HepG2 (cell line): Measurements from ENCODE around the gene SH3PXD2A. TPM values are rescaled to one million over a fixed set of nuclear protein-coding genes. Genes with fewer than 3 reads are reported as not detected.

Source experiments
- ATAC-seq: fragments of 200-7000 bp; cut with Tn5 transposase; 3 replicates; pipeline ENCODE4 v1.9.1; 2020; ENCODE audit warnings: mild to moderate bottlenecking, moderate library complexity
- BruUV-seq: library from RNA; stranded (reverse); fragments of 400-500 nt; replicated peaks from 2 replicates; lab custom pipeline; 2021; lab: Mats Ljungman, UMichigan
- CTCF ChIA-PET: fragments of 300-600 bp; formaldehyde crosslinking; extraction: SDS; loops from one replicate; lab custom pipeline; 2021; ENCODE audit warnings: low total read pairs, inconsistent platforms, low intra/inter-chr PET ratio; lab: Yijun Ruan, JAX
- POLR2A ChIA-PET: fragments of 350-600 bp; sonication (Branson Sonifier 250); formaldehyde crosslinking; loops from one replicate; lab custom pipeline; 2020; ENCODE audit warnings: antibody characterized with exemption, inconsistent platforms; lab: Yijun Ruan, JAX
- DNase-seq: peaks from one replicate; pipeline ENCODE4 v3.0.0-alpha.2; 2015; ENCODE audit warnings: low spot score
- FAIRE-seq: peaks from 3 replicates; lab custom pipeline; 2011; peaks lifted over from hg19 to GRCh38; lab: Jason Lieb, UNC
- H2AFZ ChIP-seq: one replicate; pipeline ENCODE4 v1.6.1; 2011; ENCODE audit warnings: low read length, inconsistent platforms
- H3K27ac ChIP-seq: fragments of 300-600 bp; 3 replicates; pipeline ENCODE4 v1.8.0; 2011; ENCODE audit warnings: mixed run types, mild to moderate bottlenecking, mixed read lengths, low read length, inconsistent platforms; ENCODE audit not compliant: insufficient read depth; ENCODE audit errors: extremely low read length
- H3K27me3 ChIP-seq, 2 experiments: fragments of 200-600 bp in 1 of 2; 2 replicates in 1 of 2; 3 replicates in 1 of 2; pipeline versions ENCODE4 v1.6.0 to v1.8.0; 2011; ENCODE audit warnings: low read length in 2 of 2, mild to moderate bottlenecking in 2 of 2, moderate library complexity in 2 of 2, inconsistent platforms in 1 of 2; ENCODE audit not compliant: insufficient read depth in 2 of 2, control insufficient read depth in 1 of 2
- H3K36me3 ChIP-seq, 2 experiments: fragments of 200-600 bp in 1 of 2; replicated peaks in 1 of 2; 2 replicates in 1 of 2; 3 replicates in 1 of 2; pipeline versions ENCODE4 v1.5.1 to v1.8.0; 2011; ENCODE audit warnings: low read length in 2 of 2, inconsistent platforms in 1 of 2; ENCODE audit not compliant: insufficient read depth in 2 of 2, control insufficient read depth in 1 of 2
- H3K4me1 ChIP-seq: 2 replicates; pipeline ENCODE4 v1.5.1; 2012; ENCODE audit warnings: low read length, inconsistent platforms; ENCODE audit not compliant: insufficient read depth
- H3K4me2 ChIP-seq: 2 replicates; pipeline ENCODE4 v1.6.0; 2011; ENCODE audit warnings: low read depth, low read length, inconsistent platforms
- H3K4me3 ChIP-seq, 3 experiments: fragments of 200-600 bp in 1 of 3; sonication (generic), shearing (Covaris generic) in 1 of 3; replicated peaks in 1 of 3; 2 replicates each; pipeline ENCODE4 v1.5.1; 2011 to 2016; ENCODE audit warnings: low read length in 3 of 3, inconsistent platforms in 2 of 3, low read depth in 2 of 3, mild to moderate bottlenecking in 2 of 3, control low read depth in 1 of 3, mixed read lengths in 1 of 3; ENCODE audit not compliant: insufficient read depth in 1 of 3
- H3K79me2 ChIP-seq: one replicate; pipeline ENCODE4 v1.6.1; 2011; ENCODE audit warnings: low read length, inconsistent platforms; ENCODE audit not compliant: insufficient read depth
- H3K9ac ChIP-seq: 2 replicates; pipeline ENCODE4 v1.6.0; 2011; ENCODE audit warnings: mild to moderate bottlenecking, low read depth, low read length, inconsistent platforms; ENCODE audit not compliant: insufficient read depth
- H3K9me3 ChIP-seq: 2 replicates; pipeline ENCODE4 v1.5.1; 2012; ENCODE audit warnings: mild to moderate bottlenecking, low read length
- H4K20me1 ChIP-seq: 2 replicates; pipeline ENCODE4 v1.6.0; 2011; ENCODE audit warnings: inconsistent platforms, mild to moderate bottlenecking, low read length, moderate library complexity; ENCODE audit not compliant: insufficient read depth
- ZNF121 ChIP-seq: sonication (generic); formaldehyde crosslinking; IDR thresholded peaks from 2 replicates; pipeline ENCODE4 v1.5.0; 2020; ENCODE audit warnings: mild to moderate bottlenecking, missing genetic modification reagents
- ZNF160 ChIP-seq: sonication (generic); formaldehyde crosslinking; IDR thresholded peaks from 2 replicates; pipeline ENCODE4 v1.8.0; 2022; ENCODE audit warnings: mild to moderate bottlenecking, inconsistent platforms, missing genetic modification reagents
- ZNF232 ChIP-seq: sonication (generic); formaldehyde crosslinking; IDR thresholded peaks from 2 replicates; pipeline ENCODE4 v1.4.0; 2020; ENCODE audit warnings: missing genetic modification reagents, borderline replicate concordance
- ZNF678 ChIP-seq: sonication (generic); formaldehyde crosslinking; IDR thresholded peaks from 2 replicates; pipeline ENCODE4 v1.4.0; 2020; ENCODE audit warnings: mild to moderate bottlenecking, missing genetic modification reagents
- WGBS: methylation state at CpG from one replicate; pipeline ENCODE4 v1.1.6; 2017; ENCODE audit warnings: low lambda C conversion rate; 5-methylcytosine and 5-hydroxymethylcytosine counted together
- in situ Hi-C: cut with HindIII; loops from 2 replicates; pipeline ENCODE4 v1.10.0; 2017; ENCODE audit warnings: low pct_unique_long_range_greater_than_20kb; ENCODE audit not compliant: extremely low pct_ligation_motif_present
- intact Hi-C: fragments of 100-400 bp; cut with micrococcal nuclease; formaldehyde crosslinking; loops from one replicate; pipeline ENCODE4 v1.10.0; 2022; ENCODE audit not compliant: unreplicated experiment
- polyA plus RNA-seq, 8 experiments: library from polyadenylated mRNA; depleted of rRNA in 3 of 8; stranded (reverse) in 7 of 8; unstranded in 1 of 8; fragments of >200 nt; fragmentation: Illumina TruSeq in 4 of 8; extraction: Trizol in 4 of 8; gene quantifications; 2 replicates each; pipeline versions ENCODE4 v1.2.1 to v1.2.3, GENCODE V29; 2011 to 2016; ENCODE audit warnings: low read depth in 4 of 8, missing spikeins in 1 of 8, mixed read lengths in 1 of 8; ENCODE audit not compliant: insufficient read depth in 1 of 8
- total RNA-seq, 5 experiments: library from RNA; depleted of rRNA; stranded (reverse); fragments of >200 nt; fragmentation: Illumina TruSeq; extraction: Trizol; gene quantifications; 2 replicates each; pipeline ENCODE4 v1.2.3, GENCODE V29; 2016; ENCODE audit warnings: low read depth in 1 of 5
- TF ChIP-seq, protein P1 (sequence below): sonication (generic); formaldehyde crosslinking; IDR thresholded peaks from 2 replicates; pipeline ENCODE4 v1.5.0; 2020; ENCODE audit warnings: mild to moderate bottlenecking, missing genetic modification reagents
- TF ChIP-seq, protein P2 (sequence below): sonication (generic); formaldehyde crosslinking; IDR thresholded peaks from 2 replicates; pipeline ENCODE4 v1.4.0; 2020; ENCODE audit warnings: missing genetic modification reagents
- TF ChIP-seq, protein P3 (sequence below): sonication (generic); formaldehyde crosslinking; IDR thresholded peaks from 2 replicates; pipeline ENCODE4 v1.4.0; 2020; ENCODE audit warnings: mild to moderate bottlenecking, missing genetic modification reagents

The SH3PXD2A gene
- total and polyA plus RNA-seq, 2 of the 13 experiments (the other 11 are each of a cell fraction or from before 2014, with no cell fraction given): 11.1 to 11.3 TPM

DNA sequence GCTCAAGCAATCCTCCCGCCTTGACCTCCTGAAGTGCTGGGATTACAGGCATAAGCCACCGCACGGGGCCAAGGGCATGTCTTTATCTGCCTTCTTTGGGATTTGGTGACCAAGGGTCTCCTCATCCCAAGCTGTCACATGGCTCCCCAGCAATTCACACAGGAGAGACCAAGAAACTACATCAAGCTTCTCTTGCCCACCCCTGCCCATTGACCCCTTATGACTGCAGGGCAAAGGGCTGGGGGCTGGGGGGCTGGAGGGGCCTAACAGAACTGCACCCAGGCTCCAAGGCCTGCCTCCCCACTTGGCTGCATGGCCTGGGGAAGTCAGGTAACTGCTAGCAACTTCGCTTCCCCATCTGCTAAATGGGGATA is 137.1 kb downstream of the SH3PXD2A start:
- H3K4me1 ChIP-seq: peaks cover 50% of the 10 kb centered on the region
- in situ Hi-C loops: loop anchor here (5.0 kb wide), 1 partner anchor 74 kb away; no protein-coding TSS in a partner anchor
- no peak for FAIRE-seq
- H3K79me2 ChIP-seq: no peaks in the 10 kb centered on the region
- BruUV-seq: no TSS peak
- H3K4me3 ChIP-seq: no peak overlapping the region
- H3K4me2 ChIP-seq: no peak overlapping the region
- TF ChIP-seq, protein P1, sequence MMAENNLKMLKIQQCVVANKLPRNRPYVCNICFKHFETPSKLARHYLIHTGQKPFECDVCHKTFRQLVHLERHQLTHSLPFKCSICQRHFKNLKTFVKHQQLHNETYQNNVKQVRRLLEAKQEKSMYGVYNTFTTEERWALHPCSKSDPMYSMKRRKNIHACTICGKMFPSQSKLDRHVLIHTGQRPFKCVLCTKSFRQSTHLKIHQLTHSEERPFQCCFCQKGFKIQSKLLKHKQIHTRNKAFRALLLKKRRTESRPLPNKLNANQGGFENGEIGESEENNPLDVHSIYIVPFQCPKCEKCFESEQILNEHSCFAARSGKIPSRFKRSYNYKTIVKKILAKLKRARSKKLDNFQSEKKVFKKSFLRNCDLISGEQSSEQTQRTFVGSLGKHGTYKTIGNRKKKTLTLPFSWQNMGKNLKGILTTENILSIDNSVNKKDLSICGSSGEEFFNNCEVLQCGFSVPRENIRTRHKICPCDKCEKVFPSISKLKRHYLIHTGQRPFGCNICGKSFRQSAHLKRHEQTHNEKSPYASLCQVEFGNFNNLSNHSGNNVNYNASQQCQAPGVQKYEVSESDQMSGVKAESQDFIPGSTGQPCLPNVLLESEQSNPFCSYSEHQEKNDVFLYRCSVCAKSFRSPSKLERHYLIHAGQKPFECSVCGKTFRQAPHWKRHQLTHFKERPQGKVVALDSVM (CRISPR knock-in tag): 0 out of 2 replicates have a peak, but pooled peaks have one; percentile 5
- no peak for TF ChIP-seq ZNF160 (CRISPR knock-in tag)
- TF ChIP-seq, all 625 proteins: peak for 1
- ChIA-PET POLR2A (no interaction called here), CTCF (no interaction called here)
- Histone ChIP-seq H3K9ac (no peak overlapping the region), H2AFZ (no peak overlapping the region), H3K36me3 (peaks cover 35 to 46% of the 10 kb centered on the region in 2 experiments), H4K20me1 (peaks cover 8% of the 10 kb centered on the region; the same call in 1 of the 2 replicates), H3K27me3 (no peaks in the 10 kb centered on the region), H3K27ac (no peak overlapping the region), H3K9me3 (no peaks in the 10 kb centered on the region)
- 96% methylated on average over 3 of the region's 4 CpGs for whole genome bisulfite sequencing
- DNase-seq (no peak), ATAC-seq (no peak)
- intact Hi-C loops: loop anchor here (5.0 kb wide), 2 partner anchors 39 to 74 kb away; no protein-coding TSS in a partner anchor

DNA sequence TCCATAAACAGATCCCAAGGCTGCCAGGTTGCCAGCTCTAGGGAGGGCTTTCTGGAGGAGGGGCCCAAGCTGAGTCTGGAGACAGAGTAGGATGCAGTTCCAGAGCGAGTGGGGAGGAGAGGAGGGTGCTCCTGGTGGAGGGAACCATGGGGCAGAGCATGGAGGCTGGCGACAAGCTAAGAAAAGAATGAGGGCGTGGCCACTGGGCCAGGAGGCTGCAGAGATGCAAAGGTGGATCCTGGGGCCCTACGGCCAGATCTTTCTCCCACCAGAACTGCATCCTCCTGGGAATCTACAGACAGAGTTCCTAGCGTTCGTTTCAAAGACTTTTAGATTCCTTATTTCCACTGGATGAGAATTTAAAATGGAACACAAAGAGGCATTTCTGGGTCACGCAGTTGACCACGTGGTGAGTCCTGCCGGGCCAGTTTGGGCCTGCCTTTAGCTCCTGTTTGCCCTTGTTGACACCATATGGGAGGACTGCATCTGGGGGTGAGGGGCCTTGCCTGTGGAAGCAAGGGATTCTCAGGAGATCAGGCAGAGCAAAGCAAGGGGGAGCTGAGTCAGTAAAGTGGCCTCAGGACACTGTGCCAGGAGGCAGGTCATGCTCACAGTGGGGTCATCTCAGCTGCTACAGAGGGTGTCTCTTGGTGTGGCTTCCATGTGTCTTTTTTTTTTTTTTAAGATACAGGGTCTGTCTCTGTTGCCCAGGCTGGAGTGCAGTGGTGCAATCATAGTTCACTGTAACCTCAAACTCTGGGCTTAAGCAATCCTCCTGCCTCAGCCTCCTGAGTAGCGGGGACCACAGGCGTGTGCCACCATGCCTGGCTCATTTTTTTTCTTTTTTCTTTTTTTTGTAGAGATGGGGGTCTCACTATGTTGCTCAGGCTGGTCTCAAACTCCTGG is 137.8 kb downstream of the SH3PXD2A start:
- 92% methylated on average over 11 of the region's 11 CpGs for WGBS
- ATAC-seq (no peak), FAIRE-seq (no peak), DNase-seq (no peak)
- Histone ChIP-seq H4K20me1 (peaks cover 10% of the 10 kb centered on the region; the same call in 1 of the 2 replicates), H3K9ac (no peak overlapping the region), H3K27me3 (no peaks in the 10 kb centered on the region), H3K4me1 (peaks cover 56% of the 10 kb centered on the region), H2AFZ (no peak overlapping the region), H3K36me3 (peaks cover 30 to 45% of the 10 kb centered on the region in 2 experiments), H3K27ac (no peak overlapping the region), H3K4me3 (no peak overlapping the region), H3K79me2 (no peaks in the 10 kb centered on the region), H3K9me3 (no peaks in the 10 kb centered on the region), H3K4me2 (no peak overlapping the region)
- in situ Hi-C loops (loop anchor here (5.0 kb wide), 1 partner anchor 75 kb away; no protein-coding TSS in a partner anchor), intact Hi-C loops (loop anchor here (5.0 kb wide), 2 partner anchors 40 to 75 kb away; no protein-coding TSS in a partner anchor)
- POLR2A ChIA-PET: no interaction called here
- no TSS peak for BruUV-seq
- CTCF ChIA-PET: no interaction called here
- no peak for TF ChIP-seq ZNF678 (CRISPR knock-in tag)
- TF ChIP-seq, protein P2, sequence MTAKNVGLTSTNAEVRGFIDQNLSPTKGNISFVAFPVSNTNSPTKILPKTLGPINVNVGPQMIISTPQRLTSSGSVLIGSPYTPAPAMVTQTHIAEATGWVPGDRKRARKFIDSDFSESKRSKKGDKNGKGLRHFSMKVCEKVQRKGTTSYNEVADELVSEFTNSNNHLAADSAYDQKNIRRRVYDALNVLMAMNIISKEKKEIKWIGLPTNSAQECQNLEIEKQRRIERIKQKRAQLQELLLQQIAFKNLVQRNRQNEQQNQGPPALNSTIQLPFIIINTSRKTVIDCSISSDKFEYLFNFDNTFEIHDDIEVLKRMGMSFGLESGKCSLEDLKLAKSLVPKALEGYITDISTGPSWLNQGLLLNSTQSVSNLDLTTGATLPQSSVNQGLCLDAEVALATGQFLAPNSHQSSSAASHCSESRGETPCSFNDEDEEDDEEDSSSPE: no peak
- peak; percentile 71; the same call in 1 of the 2 replicates for TF ChIP-seq ZNF121 (CRISPR knock-in tag)
- no peak for TF ChIP-seq ZNF232 (CRISPR knock-in tag)
- TF ChIP-seq, protein P3, sequence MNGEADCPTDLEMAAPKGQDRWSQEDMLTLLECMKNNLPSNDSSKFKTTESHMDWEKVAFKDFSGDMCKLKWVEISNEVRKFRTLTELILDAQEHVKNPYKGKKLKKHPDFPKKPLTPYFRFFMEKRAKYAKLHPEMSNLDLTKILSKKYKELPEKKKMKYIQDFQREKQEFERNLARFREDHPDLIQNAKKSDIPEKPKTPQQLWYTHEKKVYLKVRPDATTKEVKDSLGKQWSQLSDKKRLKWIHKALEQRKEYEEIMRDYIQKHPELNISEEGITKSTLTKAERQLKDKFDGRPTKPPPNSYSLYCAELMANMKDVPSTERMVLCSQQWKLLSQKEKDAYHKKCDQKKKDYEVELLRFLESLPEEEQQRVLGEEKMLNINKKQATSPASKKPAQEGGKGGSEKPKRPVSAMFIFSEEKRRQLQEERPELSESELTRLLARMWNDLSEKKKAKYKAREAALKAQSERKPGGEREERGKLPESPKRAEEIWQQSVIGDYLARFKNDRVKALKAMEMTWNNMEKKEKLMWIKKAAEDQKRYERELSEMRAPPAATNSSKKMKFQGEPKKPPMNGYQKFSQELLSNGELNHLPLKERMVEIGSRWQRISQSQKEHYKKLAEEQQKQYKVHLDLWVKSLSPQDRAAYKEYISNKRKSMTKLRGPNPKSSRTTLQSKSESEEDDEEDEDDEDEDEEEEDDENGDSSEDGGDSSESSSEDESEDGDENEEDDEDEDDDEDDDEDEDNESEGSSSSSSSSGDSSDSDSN (CRISPR knock-in tag): no peak
